Neutrophil (primary cell): ENCODE data around the gene RAB26.
A peak's percentile ranks its signal among the peaks of the same experiment; 100 is the strongest.
"Not testable (repeated sequence)": the region's sequence is repeated elsewhere in the genome, so short reads cannot be mapped to it uniquely, and the experiment has no call there.

Source experiments
- H3K27ac ChIP-seq: fragments of 200-600 bp; sonication (generic); 2 replicates; pipeline ENCODE4 v1.5.1; 2016; ENCODE audit warnings: mild to moderate bottlenecking, moderate library complexity
- H3K27me3 ChIP-seq: fragments of 200-600 bp; sonication (generic); 2 replicates; pipeline ENCODE4 v1.6.0; 2016; ENCODE audit warnings: mild to moderate bottlenecking
- H3K36me3 ChIP-seq: fragments of 200-600 bp; sonication (generic); 2 replicates; pipeline ENCODE4 v1.5.1; 2017
- H3K4me1 ChIP-seq, 2 experiments: fragments of 200-600 bp in 1 of 2; sonication (generic) in 1 of 2; 1 replicate in 1 of 2; 2 replicates in 1 of 2; pipeline versions ENCODE4 v1.5.1 to v1.6.1; 2013 to 2016; ENCODE audit warnings: low read depth in 1 of 2, low read length in 1 of 2, mild to moderate bottlenecking in 1 of 2, moderate library complexity in 1 of 2; ENCODE audit not compliant: control insufficient read depth in 1 of 2, insufficient read depth in 1 of 2
- H3K4me3 ChIP-seq, 2 experiments: fragments of 200-600 bp in 1 of 2; sonication (generic) in 1 of 2; 1 replicate in 1 of 2; 2 replicates in 1 of 2; pipeline ENCODE4 v1.5.1; 2013 to 2016; ENCODE audit warnings: low read depth in 1 of 2, low read length in 1 of 2, mild to moderate bottlenecking in 1 of 2, moderate library complexity in 1 of 2
- H3K9me3 ChIP-seq: fragments of 200-600 bp; sonication (generic); 2 replicates; pipeline ENCODE4 v1.5.1; 2016
- CTCF ChIP-seq: fragments of 200-600 bp; sonication (generic); IDR thresholded peaks from 2 replicates; pipeline ENCODE4 v1.5.1; 2016; ENCODE audit warnings: antibody characterized with exemption

Gene RAB26

GRCh38 chr16:2121853-2122252, 26.6 kb upstream of the RAB26 start:
- H3K27ac ChIP-seq: no peak overlapping the region
- H3K9me3 ChIP-seq: no peaks in the 10 kb centered on the region
- peaks cover 0 to 19% of the 10 kb centered on the region in 2 experiments for H3K4me1 ChIP-seq
- H3K27me3 ChIP-seq: peaks cover 31% of the 10 kb centered on the region
- no peak for TF ChIP-seq CTCF
- no peak overlapping the region for H3K4me3 ChIP-seq
- H3K36me3 ChIP-seq: no peaks in the 10 kb centered on the region

- H3K4me3 ChIP-seq: no peak overlapping the region
- H3K27ac ChIP-seq: no peak overlapping the region
- no peak for TF ChIP-seq CTCF
- H3K36me3 ChIP-seq: no peaks in the 10 kb centered on the region
- H3K27me3 ChIP-seq: peaks cover 31% of the 10 kb centered on the region
- H3K9me3 ChIP-seq: no peaks in the 10 kb centered on the region
- H3K4me1 ChIP-seq: peaks cover 0 to 22% of the 10 kb centered on the region in 2 experiments
These were observed 26.0 kb upstream of the RAB26 start for GRCh38 chr16:2122429-2122828.

- not testable (repeated sequence) for H3K9me3 ChIP-seq, H3K27ac ChIP-seq, H3K36me3 ChIP-seq, H3K4me3 ChIP-seq
- Histone ChIP-seq H3K4me1 (peaks cover 0 to 22% of the 10 kb centered on the region in 2 experiments), H3K27me3 (peaks cover 31% of the 10 kb centered on the region)
These were observed 25.3 kb upstream of the RAB26 start for GRCh38 chr16:2122934-2123683.

- peaks cover 31% of the 10 kb centered on the region for H3K27me3 ChIP-seq
- H3K4me1 ChIP-seq: peaks cover 6 to 28% of the 10 kb centered on the region in 2 experiments
- not testable (repeated sequence) for H3K9me3 ChIP-seq, H3K36me3 ChIP-seq, H3K27ac ChIP-seq, H3K4me3 ChIP-seq
These were observed 24.6 kb upstream of the RAB26 start for GRCh38 chr16:2123706-2124376.

GRCh38 chr16:2124377-2124693, 24.1 kb upstream of the RAB26 start:
- not testable (repeated sequence) for H3K27ac ChIP-seq, H3K4me3 ChIP-seq, H3K9me3 ChIP-seq, H3K36me3 ChIP-seq
- Histone ChIP-seq H3K27me3 (peaks cover 31% of the 10 kb centered on the region), H3K4me1 (peaks cover 7 to 28% of the 10 kb centered on the region in 2 experiments)

GRCh38 chr16:2124694-2125444, 23.6 kb upstream of the RAB26 start:
- H3K27ac ChIP-seq, H3K9me3 ChIP-seq, H3K36me3 ChIP-seq: not testable (repeated sequence)
- H3K4me3 ChIP-seq: peak overlapping the region in 1 of 2 experiments; percentile 7
- H3K27me3 ChIP-seq: peaks cover 31% of the 10 kb centered on the region
- peaks cover 7 to 28% of the 10 kb centered on the region in 2 experiments for H3K4me1 ChIP-seq

GRCh38 chr16:2125609-2126008, 22.8 kb upstream of the RAB26 start:
- peaks cover 7 to 28% of the 10 kb centered on the region in 2 experiments for H3K4me1 ChIP-seq
- not testable (repeated sequence) for H3K36me3 ChIP-seq, H3K27ac ChIP-seq, H3K4me3 ChIP-seq, H3K9me3 ChIP-seq
- peaks cover 31% of the 10 kb centered on the region for H3K27me3 ChIP-seq

- Histone ChIP-seq H3K27me3 (peaks cover 31% of the 10 kb centered on the region), H3K4me1 (peaks cover 7 to 28% of the 10 kb centered on the region in 2 experiments)
- H3K9me3 ChIP-seq, H3K36me3 ChIP-seq, H3K4me3 ChIP-seq, H3K27ac ChIP-seq: not testable (repeated sequence)
These were observed 22.2 kb upstream of the RAB26 start for GRCh38 chr16:2126161-2126743.

- H3K4me1 ChIP-seq: peaks cover 7 to 28% of the 10 kb centered on the region in 2 experiments
These were observed 21.4 kb upstream of the RAB26 start for GRCh38 chr16:2126928-2127556.

GRCh38 chr16:2127630-2128280, 20.7 kb upstream of the RAB26 start:
- H3K4me3 ChIP-seq, H3K36me3 ChIP-seq, H3K9me3 ChIP-seq, H3K27ac ChIP-seq: not testable (repeated sequence)
- H3K27me3 ChIP-seq: peaks cover 31% of the 10 kb centered on the region
- H3K4me1 ChIP-seq: peaks cover 7 to 28% of the 10 kb centered on the region in 2 experiments

More at GRCh38 chr16:2126928-2127556, 21.4 kb upstream of the RAB26 start:
- H3K4me3 ChIP-seq, H3K9me3 ChIP-seq, H3K27ac ChIP-seq, H3K36me3 ChIP-seq: not testable (repeated sequence)
- H3K27me3 ChIP-seq: peaks cover 31% of the 10 kb centered on the region
